Omental fat pad (tissue), 4 donors: Measurements from ENCODE around the gene MRPL40. TPM values are rescaled to one million over a fixed set of nuclear protein-coding genes. Genes with fewer than 3 reads are reported as not detected.

Experiments
- ATAC-seq: fragments of 150-250 bp; one replicate; pipeline ENCODE4 v1.9.1; 2016; ENCODE audit warnings: mild to moderate bottlenecking, moderate library complexity; ENCODE audit not compliant: low FRiP score
- DNase-seq: peaks from one replicate; pipeline ENCODE4 v3.0.0-alpha.2; 2019; ENCODE audit warnings: low spot score
- CTCF ChIP-seq, 3 donors: fragments of 450-650 bp; IDR thresholded peaks; one replicate each; pipeline ENCODE4 v1.5.1; 2016 to 2017; ENCODE audit warnings: antibody characterized with exemption in 3 of 3, mild to moderate bottlenecking in 3 of 3, moderate library complexity in 2 of 3
- total RNA-seq, 4 donors: library from RNA; depleted of rRNA; stranded (reverse); fragments of >200 nt; gene quantifications; one replicate each; pipeline ENCODE4 v1.1.0, GENCODE V29; 2016

Gene MRPL40
- total RNA-seq, 4 donors from 2014 or later: 17.3 to 25.9 (median 24.0) TPM

- no peak for TF ChIP-seq CTCF (IDR thresholded peaks at IDR 0.05)
- ATAC-seq: no peak
- DNase-seq: no peak
Observed at GRCh38 chr22:19406281-19406811, 26.0 kb upstream of the MRPL40 start.

GRCh38 chr22:19406846-19407245 is 25.5 kb upstream of the MRPL40 start:
- TF ChIP-seq CTCF (IDR thresholded peaks at IDR 0.05): no peak
- DNase-seq (no peak), ATAC-seq (no peak)

GRCh38 chr22:19407649-19408606 is 24.4 kb upstream of the MRPL40 start:
- DNase-seq (no peak), ATAC-seq (no peak)
- TF ChIP-seq CTCF (IDR thresholded peaks at IDR 0.05): no peak

DNA sequence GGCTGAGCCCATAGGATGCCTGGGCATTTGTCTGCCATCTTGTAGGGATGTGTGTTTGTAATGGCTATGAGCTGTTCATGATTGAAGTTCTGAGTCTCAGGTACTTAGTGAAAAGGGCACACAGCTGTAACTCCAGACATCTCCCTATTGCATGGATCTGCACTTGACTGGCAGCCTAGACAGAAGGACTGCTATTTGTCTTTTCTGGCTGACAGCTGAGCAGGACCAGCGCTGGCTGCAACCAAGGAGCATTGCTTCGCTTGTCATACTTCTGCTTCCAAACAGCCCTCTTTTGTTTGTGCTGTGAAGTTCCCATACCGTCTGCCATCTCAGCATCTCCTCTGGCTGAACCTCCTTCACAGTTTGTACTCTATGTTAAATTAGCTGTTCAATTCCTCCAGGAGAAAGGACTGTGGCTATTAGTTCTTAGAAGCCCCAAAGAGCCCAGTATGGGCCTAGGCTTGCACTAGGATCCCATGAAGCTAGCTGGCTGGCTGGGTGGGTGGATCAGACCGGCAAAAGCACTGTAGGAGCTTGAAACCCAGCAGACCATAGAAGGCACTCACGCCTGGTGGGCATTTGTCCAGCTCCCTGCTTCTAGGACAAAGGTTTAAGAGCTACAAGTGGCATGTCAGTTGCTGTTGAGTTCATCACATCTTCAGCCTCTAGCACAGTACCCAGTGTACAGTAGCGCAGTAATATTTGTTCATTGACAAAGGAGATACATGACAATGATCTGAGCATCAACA is 21.2 kb upstream of the MRPL40 start:
- TF ChIP-seq CTCF (IDR thresholded peaks at IDR 0.05): no peak
- DNase-seq (no peak), ATAC-seq (no peak)

GRCh38 chr22:19411690-19412045 is 20.7 kb upstream of the MRPL40 start:
- ATAC-seq (no peak), DNase-seq (no peak)
- no peak for TF ChIP-seq CTCF (IDR thresholded peaks at IDR 0.05)

DNA sequence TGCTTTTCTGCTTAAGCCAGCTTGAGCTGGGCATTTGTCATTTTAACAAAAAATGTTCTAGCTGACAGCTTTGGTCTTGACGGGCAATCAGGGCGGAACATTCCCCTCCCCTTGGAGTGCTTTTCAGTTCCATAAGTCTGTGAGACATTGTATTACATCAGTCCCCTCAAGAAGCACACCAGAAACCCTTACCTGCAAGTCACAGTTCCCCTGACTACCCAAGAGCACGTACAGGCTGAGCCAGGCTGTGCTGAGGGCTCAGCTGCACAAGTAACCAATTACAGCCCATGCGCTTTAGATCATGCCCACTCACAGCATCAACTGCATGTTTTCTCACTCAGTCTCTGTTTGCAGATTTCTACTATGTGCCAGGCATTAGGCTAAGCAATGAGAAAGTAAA is 19.9 kb upstream of the MRPL40 start:
- no peak for DNase-seq
- no peak for ATAC-seq
- TF ChIP-seq CTCF (IDR thresholded peaks at IDR 0.05): no peak
